Measurements from ENCODE around the gene GMFB.

Gene GMFB

GRCh38 chr14:54488646-54489317, at the start of gene GMFB:
GMFB (minus strand) TSS chr14:54488980; CDS start chr14:54488927, 53 bp downstream.
- peak; percentile 76 for DNase-seq (ENCODE audit: low read depth, low spot score)

GRCh38 chr14:54538055-54538454, 49.3 kb upstream of the GMFB start:
- DNase-seq (ENCODE audit: low read depth, low spot score): no peak

GRCh38 chr14:54537651-54538050, 48.9 kb upstream of the GMFB start:
- DNase-seq (ENCODE audit: low read depth, low spot score): no peak

- no peak for DNase-seq (ENCODE audit: low read depth, low spot score)
Observed at GRCh38 chr14:54535646-54536045, 46.9 kb upstream of the GMFB start.

- DNase-seq (ENCODE audit: low read depth, low spot score): no peak
Observed at GRCh38 chr14:54535126-54535525, 46.3 kb upstream of the GMFB start.

- no peak for DNase-seq (ENCODE audit: low read depth, low spot score)
Observed at GRCh38 chr14:54533100-54533499, 44.3 kb upstream of the GMFB start.

GRCh38 chr14:54532111-54533012, 43.6 kb upstream of the GMFB start:
- DNase-seq (ENCODE audit: low read depth, low spot score): no peak

- no peak for DNase-seq (ENCODE audit: low read depth, low spot score)
Observed at GRCh38 chr14:54529811-54530210, 41.0 kb upstream of the GMFB start.

GRCh38 chr14:54528973-54529372, 40.2 kb upstream of the GMFB start:
- DNase-seq (ENCODE audit: low read depth, low spot score): no peak

GRCh38 chr14:54524410-54524809, 35.6 kb upstream of the GMFB start:
- DNase-seq (ENCODE audit: low read depth, low spot score): no peak

- no peak for DNase-seq (ENCODE audit: low read depth, low spot score)
Observed at GRCh38 chr14:54516709-54517108, 27.9 kb upstream of the GMFB start.

GRCh38 chr14:54515670-54516069, 26.9 kb upstream of the GMFB start:
- no peak for DNase-seq (ENCODE audit: low read depth, low spot score)

GRCh38 chr14:54512393-54512792, 23.6 kb upstream of the GMFB start:
- no peak for DNase-seq (ENCODE audit: low read depth, low spot score)

GRCh38 chr14:54509546-54510501, 21.0 kb upstream of the GMFB start, which contains the start of gene CGRRF1:
CGRRF1 (plus strand) TSS chr14:54509906; CDS start chr14:54509960, 54 bp downstream.
- DNase-seq (ENCODE audit: low read depth, low spot score): peak; percentile 94

- no peak for DNase-seq (ENCODE audit: low read depth, low spot score)
Observed at GRCh38 chr14:54503486-54503885, 14.7 kb upstream of the GMFB start.

- DNase-seq (ENCODE audit: low read depth, low spot score): no peak
Observed at GRCh38 chr14:54502602-54503001, 13.8 kb upstream of the GMFB start.

- DNase-seq (ENCODE audit: low read depth, low spot score): no peak
Observed at GRCh38 chr14:54501480-54501879, 12.7 kb upstream of the GMFB start.

- no peak for DNase-seq (ENCODE audit: low read depth, low spot score)
Observed at GRCh38 chr14:54500744-54501143, 12.0 kb upstream of the GMFB start.

GRCh38 chr14:54498579-54498978, 9.8 kb upstream of the GMFB start:
- DNase-seq (ENCODE audit: low read depth, low spot score): no peak

- DNase-seq (ENCODE audit: low read depth, low spot score): no peak
Observed at GRCh38 chr14:54498095-54498531, 9.3 kb upstream of the GMFB start.

- DNase-seq (ENCODE audit: low read depth, low spot score): no peak
Observed at GRCh38 chr14:54497224-54497623, 8.4 kb upstream of the GMFB start.

GRCh38 chr14:54493293-54493692, 4.5 kb upstream of the GMFB start:
- no peak for DNase-seq (ENCODE audit: low read depth, low spot score)
